Astrocyte of the cerebellum (primary cell): ENCODE results near the gene RASL10A.
"Not testable (repeated sequence)": the region's sequence is repeated elsewhere in the genome, so short reads cannot be mapped to it uniquely, and the experiment has no call there.

Experiments used
- DNase-seq: peaks from one replicate; pipeline ENCODE4 v3.0.0-alpha.2; 2011; ENCODE audit warnings: low read depth
- H3K4me3 ChIP-seq: 2 replicates; pipeline ENCODE4 v1.5.1; 2011; ENCODE audit warnings: mild to moderate bottlenecking, low read depth, low read length, moderate library complexity
- CTCF ChIP-seq: IDR thresholded peaks from 2 replicates; pipeline ENCODE4 v1.5.1; 2012; ENCODE audit warnings: low read length, low read depth, moderate library complexity, mild to moderate bottlenecking; ENCODE audit errors: missing control alignments
- in situ Hi-C: cut with HindIII; loops from 2 replicates; pipeline ENCODE4 v1.10.0; 2017; ENCODE audit warnings: low sequenced_read_pairs

The RASL10A gene

GRCh38 chr22:29351042-29351441 lies 35.5 kb upstream of the RASL10A start:
- H3K4me3 ChIP-seq: no peak overlapping the region
- DNase-seq: no peak
- in situ Hi-C loops: no loop called here
- no peak for TF ChIP-seq CTCF

GRCh38 chr22:29348956-29349355 lies 33.5 kb upstream of the RASL10A start:
- H3K4me3 ChIP-seq: no peak overlapping the region
- DNase-seq: no peak
- TF ChIP-seq CTCF: no peak
- in situ Hi-C loops: loop anchor here (5.0 kb wide), 1 partner anchor 77 kb away; no protein-coding TSS in a partner anchor

- DNase-seq: no peak
- TF ChIP-seq CTCF: no peak
- in situ Hi-C loops: loop anchor here (5.0 kb wide), 1 partner anchor 76 kb away; no protein-coding TSS in a partner anchor
- H3K4me3 ChIP-seq: no peak overlapping the region
Measured at GRCh38 chr22:29348041-29348440, 32.5 kb upstream of the RASL10A start.

- no peak for DNase-seq
- in situ Hi-C loops: loop anchor here (5.0 kb wide), 1 partner anchor 74 kb away; no protein-coding TSS in a partner anchor
- no peak overlapping the region for H3K4me3 ChIP-seq
- TF ChIP-seq CTCF: no peak
Measured at GRCh38 chr22:29346659-29347058, 31.2 kb upstream of the RASL10A start.

GRCh38 chr22:29345932-29346331 lies 30.4 kb upstream of the RASL10A start:
- no peak overlapping the region for H3K4me3 ChIP-seq
- DNase-seq: no peak
- in situ Hi-C loops: loop anchor here (5.0 kb wide), 1 partner anchor 74 kb away; no protein-coding TSS in a partner anchor
- TF ChIP-seq CTCF: no peak

GRCh38 chr22:29344889-29345288 lies 29.4 kb upstream of the RASL10A start:
- in situ Hi-C loops: loop anchor here (5.0 kb wide), 1 partner anchor 73 kb away; no protein-coding TSS in a partner anchor
- not testable (repeated sequence) for DNase-seq, H3K4me3 ChIP-seq

- DNase-seq: peak; percentile 93
- no peak for TF ChIP-seq CTCF
- in situ Hi-C loops: no loop called here
- no peak overlapping the region for H3K4me3 ChIP-seq
Measured at GRCh38 chr22:29344137-29344536, 28.6 kb upstream of the RASL10A start.
